NT2/D1 (cell line): ENCODE measurements around the gene SCNN1G.
A peak's percentile ranks its signal among the peaks of the same experiment; 100 is the strongest.

Source experiments
- DNase-seq: peaks from one replicate; pipeline ENCODE4 v3.0.0-alpha.2; 2011; ENCODE audit warnings: low read depth, low spot score
- H3K27me3 ChIP-seq: 2 replicates; pipeline ENCODE4 v1.6.0; 2011; ENCODE audit warnings: mild to moderate bottlenecking; ENCODE audit not compliant: insufficient read length, insufficient read depth
- H3K36me3 ChIP-seq: 2 replicates; pipeline ENCODE4 v1.6.1; 2011; ENCODE audit warnings: mild to moderate bottlenecking, low read length, mixed read lengths; ENCODE audit not compliant: insufficient read depth, insufficient read length
- H3K4me1 ChIP-seq: 2 replicates; pipeline ENCODE4 v1.5.1; 2011; ENCODE audit not compliant: insufficient read depth, insufficient read length
- H3K4me3 ChIP-seq: 2 replicates; pipeline ENCODE4 v1.5.1; 2011; ENCODE audit warnings: low read depth; ENCODE audit not compliant: insufficient read length
- H3K9ac ChIP-seq: 2 replicates; pipeline ENCODE4 v1.6.0; 2011; ENCODE audit warnings: low read depth; ENCODE audit not compliant: insufficient read length
- H3K9me3 ChIP-seq: 2 replicates; pipeline ENCODE4 v1.5.1; 2011; ENCODE audit warnings: mild to moderate bottlenecking, low read length; ENCODE audit not compliant: insufficient read depth
- SUZ12 ChIP-seq: IDR thresholded peaks from 2 replicates; pipeline ENCODE4 v1.6.1; 2011; ENCODE audit not compliant: insufficient read length, insufficient read depth; ENCODE audit errors: extremely low read depth
- YY1 ChIP-seq: IDR thresholded peaks from 2 replicates; pipeline ENCODE4 v1.6.1; 2011; ENCODE audit not compliant: insufficient read length, insufficient read depth
- ZNF274 ChIP-seq: IDR thresholded peaks from 2 replicates; pipeline ENCODE4 v1.6.1; 2011; ENCODE audit warnings: mild to moderate bottlenecking, low read depth, low read length

SCNN1G gene

DNA sequence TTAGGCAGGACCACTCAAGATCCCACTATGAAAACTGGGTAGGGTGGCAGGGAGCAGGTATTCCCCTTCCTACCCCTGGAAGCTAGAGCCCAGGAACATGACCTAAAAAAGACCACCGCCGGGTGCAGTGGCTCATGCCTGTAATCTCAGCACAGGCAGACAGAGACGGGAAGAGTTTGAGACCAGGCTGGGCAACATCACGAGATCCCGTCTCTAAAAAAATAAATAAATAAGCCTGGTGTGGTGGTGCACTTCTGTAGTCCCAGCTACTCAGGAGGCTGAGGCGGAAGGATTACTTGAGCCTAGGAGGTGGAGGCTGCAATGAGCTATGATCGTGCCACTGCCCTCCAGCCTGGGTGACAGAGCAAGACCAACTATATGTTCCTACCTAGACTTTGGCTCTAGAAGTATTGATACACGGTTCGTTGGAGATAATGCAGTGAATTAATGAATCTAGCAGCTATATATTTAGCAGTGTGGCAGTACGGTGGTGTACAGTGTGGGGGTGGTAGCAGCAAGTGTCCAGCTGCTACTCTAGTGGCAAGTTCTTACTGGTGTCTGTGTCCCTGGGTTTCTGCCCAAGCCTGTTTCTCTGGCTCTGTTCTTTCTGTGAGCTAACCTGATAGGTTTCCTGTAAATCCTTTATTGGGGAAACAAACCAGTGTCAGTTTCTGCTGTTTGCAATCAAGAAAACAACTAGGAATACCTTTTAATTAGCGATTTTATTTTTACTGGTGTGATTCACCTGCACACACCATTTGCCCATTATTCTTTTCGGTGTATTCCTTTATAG is 30.0 kb upstream of the SCNN1G start:
- Histone ChIP-seq H3K36me3 (no peaks in the 10 kb centered on the region), H3K9ac (no peak overlapping the region), H3K9me3 (no peaks in the 10 kb centered on the region), H3K4me1 (no peaks in the 10 kb centered on the region), H3K4me3 (no peak overlapping the region), H3K27me3 (peaks cover 13% of the 10 kb centered on the region)
- no peak for TF ChIP-seq SUZ12
- no peak for TF ChIP-seq YY1
- no peak for TF ChIP-seq ZNF274
- DNase-seq = no peak

DNA sequence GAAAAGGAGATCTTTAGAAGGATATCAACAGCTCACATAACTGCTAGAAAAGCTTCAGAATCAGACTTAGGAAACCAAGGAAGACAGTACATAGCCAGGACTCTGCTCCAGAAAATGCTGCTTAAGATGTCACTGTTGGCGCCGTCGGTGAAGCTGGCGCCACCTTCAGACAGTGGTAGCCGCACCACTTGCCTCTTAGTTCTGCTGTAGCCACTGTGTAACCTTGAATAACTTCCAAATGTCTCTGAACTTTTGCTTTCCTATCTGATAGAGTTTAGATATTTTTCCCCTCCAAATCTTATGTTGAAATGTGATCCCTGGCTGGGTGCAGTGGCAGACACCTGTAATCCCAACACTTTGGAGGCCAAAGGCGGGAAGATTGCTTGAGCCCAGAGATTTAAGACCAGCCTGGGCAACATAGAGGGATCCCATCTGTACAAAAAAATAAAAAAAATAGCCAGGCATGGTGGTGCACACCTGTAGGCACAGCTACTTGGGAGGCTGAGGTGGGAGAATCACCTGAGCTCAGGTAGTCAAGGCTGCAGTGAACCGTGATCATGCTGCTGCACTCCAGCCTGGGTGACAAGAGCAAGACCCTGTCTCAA is 27.0 kb upstream of the SCNN1G start:
- peaks cover 7% of the 10 kb centered on the region for H3K27me3 ChIP-seq
- TF ChIP-seq ZNF274 = no peak
- TF ChIP-seq SUZ12 = no peak
- no peak for TF ChIP-seq YY1
- H3K4me3 ChIP-seq = no peak overlapping the region
- peaks cover 22% of the 10 kb centered on the region; the same call in 1 of the 2 replicates for H3K9me3 ChIP-seq
- DNase-seq = no peak
- no peak overlapping the region for H3K9ac ChIP-seq
- H3K4me1 ChIP-seq = no peaks in the 10 kb centered on the region
- no peaks in the 10 kb centered on the region for H3K36me3 ChIP-seq

DNA sequence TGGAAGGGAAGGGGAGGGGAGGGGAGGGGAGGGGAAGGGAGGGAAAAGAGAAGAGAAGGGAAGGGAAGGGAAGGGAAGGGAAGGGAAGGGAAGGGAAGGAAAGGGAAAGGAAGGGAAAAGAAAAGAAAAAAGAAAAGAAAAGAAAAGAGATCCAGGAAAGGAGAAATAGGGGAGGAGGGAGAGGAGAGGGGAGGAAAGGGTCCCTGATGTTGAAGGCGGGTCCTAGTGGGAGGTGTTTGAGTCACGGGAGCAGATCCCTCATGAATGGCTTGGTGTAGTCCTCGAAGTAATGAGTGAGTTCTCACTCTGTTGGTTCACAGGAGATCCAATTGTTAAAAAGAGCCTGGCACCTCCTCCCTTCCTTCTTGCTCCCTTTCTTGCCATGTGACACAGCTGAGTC is 26.4 kb upstream of the SCNN1G start:
- Histone ChIP-seq H3K27me3 (peaks cover 2% of the 10 kb centered on the region), H3K9me3 (peaks cover 22% of the 10 kb centered on the region; the same call in 1 of the 2 replicates), H3K36me3 (no peaks in the 10 kb centered on the region), H3K9ac (no peak overlapping the region), H3K4me3 (no peak overlapping the region), H3K4me1 (no peaks in the 10 kb centered on the region)
- DNase-seq = no peak
- TF ChIP-seq ZNF274 (no peak), YY1 (no peak), SUZ12 (no peak)

DNA sequence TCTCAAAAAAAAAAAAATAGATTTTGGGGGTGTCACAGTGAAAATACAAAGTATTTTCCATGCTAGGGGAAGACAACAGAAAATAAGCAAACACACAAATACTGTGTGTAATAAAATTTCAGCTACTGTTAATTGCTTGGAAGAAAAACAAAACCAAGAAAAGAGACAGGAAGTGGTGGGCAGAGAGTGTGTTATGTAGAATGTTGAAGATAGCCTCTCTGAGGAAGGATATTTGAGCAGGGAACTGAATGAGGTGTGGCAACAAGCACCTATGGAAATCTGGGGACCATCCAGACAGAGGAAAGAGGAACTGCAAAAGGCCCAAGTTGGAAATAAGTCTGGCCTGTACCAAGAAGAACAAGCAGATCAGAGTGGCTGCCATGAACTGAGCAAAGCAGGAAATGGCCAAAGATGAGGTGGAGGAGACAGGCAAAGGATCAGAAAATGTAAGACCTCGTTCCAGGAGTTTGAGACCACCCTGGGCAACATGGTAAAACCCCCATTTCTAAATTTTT is 25.5 kb upstream of the SCNN1G start:
- H3K36me3 ChIP-seq = no peaks in the 10 kb centered on the region
- DNase-seq = no peak
- H3K9me3 ChIP-seq = peaks cover 22% of the 10 kb centered on the region; the same call in 1 of the 2 replicates
- no peaks in the 10 kb centered on the region for H3K27me3 ChIP-seq
- no peak overlapping the region for H3K9ac ChIP-seq
- TF ChIP-seq YY1 (no peak), ZNF274 (no peak), SUZ12 (no peak)
- H3K4me1 ChIP-seq = no peaks in the 10 kb centered on the region
- H3K4me3 ChIP-seq = no peak overlapping the region

DNA sequence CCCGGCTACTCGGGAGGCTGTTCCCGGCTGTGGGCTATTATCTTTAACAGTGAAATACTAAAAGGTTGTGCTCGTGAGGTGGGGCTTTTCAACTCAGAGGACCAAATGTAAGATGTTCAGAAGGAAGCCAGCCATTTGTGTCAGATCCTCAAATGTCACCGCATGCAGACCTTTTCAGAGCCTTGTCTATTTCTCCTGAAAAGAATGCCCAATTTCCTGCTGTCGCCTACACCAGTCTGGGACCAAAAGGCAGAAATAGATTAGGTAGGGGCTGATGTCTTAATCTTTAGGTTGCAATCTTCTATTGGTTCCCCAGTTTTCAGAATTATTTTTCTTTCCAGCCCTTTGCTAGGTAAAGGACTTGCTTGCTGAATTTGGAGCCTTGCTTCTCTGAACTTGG is 24.4 kb upstream of the SCNN1G start:
- no peak overlapping the region for H3K4me3 ChIP-seq
- H3K9ac ChIP-seq = no peak overlapping the region
- peaks cover 22% of the 10 kb centered on the region; the same call in 1 of the 2 replicates for H3K9me3 ChIP-seq
- H3K4me1 ChIP-seq = no peaks in the 10 kb centered on the region
- H3K27me3 ChIP-seq = no peaks in the 10 kb centered on the region
- no peak for TF ChIP-seq ZNF274
- H3K36me3 ChIP-seq = no peaks in the 10 kb centered on the region
- DNase-seq = no peak

DNA sequence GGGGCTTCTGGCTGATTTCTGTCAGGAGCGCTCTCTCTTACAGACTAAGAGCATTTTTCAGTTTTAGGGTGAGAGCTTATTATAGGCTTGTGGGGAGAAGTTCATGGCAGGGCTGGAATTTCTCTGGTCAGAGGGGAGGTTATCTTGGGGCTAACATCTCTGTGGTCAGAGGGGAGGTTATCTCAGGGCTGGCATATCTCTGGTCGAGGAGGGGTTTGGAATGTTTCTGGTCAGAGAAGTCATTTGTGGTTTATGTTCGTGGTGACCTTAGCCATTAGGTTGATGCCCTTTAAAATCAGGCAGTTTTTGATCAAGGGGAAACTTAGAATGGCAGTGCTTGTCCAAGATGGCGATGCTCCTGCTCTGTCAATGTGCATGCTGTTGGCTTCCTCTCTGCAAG is 22.5 kb upstream of the SCNN1G start:
- H3K27me3 ChIP-seq = no peaks in the 10 kb centered on the region
- TF ChIP-seq YY1 (no peak), ZNF274 (no peak), SUZ12 (no peak)
- peaks cover 24% of the 10 kb centered on the region; the same call in 1 of the 2 replicates for H3K9me3 ChIP-seq
- H3K9ac ChIP-seq = no peak overlapping the region
- H3K36me3 ChIP-seq = no peaks in the 10 kb centered on the region
- no peaks in the 10 kb centered on the region for H3K4me1 ChIP-seq
- DNase-seq = no peak
- H3K4me3 ChIP-seq = no peak overlapping the region

DNA sequence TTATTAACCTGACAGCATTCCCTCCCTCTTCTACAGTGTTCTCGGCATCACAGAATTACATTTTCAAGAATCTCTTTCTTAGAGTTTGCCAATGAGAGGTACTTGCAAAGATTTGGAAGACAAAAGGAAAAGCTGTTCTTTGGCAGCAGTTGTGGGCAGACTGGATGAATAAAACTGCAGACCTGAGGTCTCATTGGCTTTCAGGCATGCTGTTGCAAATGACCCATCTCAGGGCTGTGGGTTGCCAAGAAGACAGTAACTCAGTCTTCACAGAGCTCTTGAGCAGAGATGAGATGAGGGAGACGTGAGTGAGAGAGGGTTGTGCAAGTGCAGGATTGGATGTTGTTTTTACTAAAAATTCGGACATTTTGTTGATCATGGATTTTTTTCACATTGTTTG is 22.0 kb upstream of the SCNN1G start:
- DNase-seq = peak; percentile 70
- peaks cover 28% of the 10 kb centered on the region; the same call in 1 of the 2 replicates for H3K9me3 ChIP-seq
- no peak overlapping the region for H3K4me3 ChIP-seq
- H3K4me1 ChIP-seq = no peaks in the 10 kb centered on the region
- no peaks in the 10 kb centered on the region for H3K27me3 ChIP-seq
- TF ChIP-seq ZNF274 = no peak
- no peaks in the 10 kb centered on the region for H3K36me3 ChIP-seq
- no peak overlapping the region for H3K9ac ChIP-seq
